SU-DHL-6 (cell line): ENCODE measurements around the gene LSM7.

ENCODE experiments used
- H2AFZ ChIP-seq: fragments of 200-600 bp; sonication (generic); 2 replicates; pipeline ENCODE4 v1.6.1; 2014; ENCODE audit warnings: low read depth, mild to moderate bottlenecking, moderate library complexity, mixed read lengths, antibody characterized with exemption, low read length; ENCODE audit not compliant: severe bottlenecking
- H3F3A ChIP-seq: fragments of 200-600 bp; shearing (Covaris generic); 2 replicates; pipeline ENCODE4 v1.6.0; 2016; ENCODE audit warnings: antibody characterized with exemption, mild to moderate bottlenecking; ENCODE audit not compliant: insufficient read depth
- H3K27ac ChIP-seq: fragments of 200-600 bp; sonication (generic); 2 replicates; pipeline ENCODE4 v1.5.1; 2016; ENCODE audit warnings: low read depth, mild to moderate bottlenecking, low read length, moderate library complexity, mixed read lengths
- H3K27me3 ChIP-seq: fragments of 200-600 bp; sonication (generic), shearing (Covaris generic); 2 replicates; pipeline ENCODE4 v1.6.0; 2014; ENCODE audit warnings: mild to moderate bottlenecking, low read length
- H3K36me3 ChIP-seq: fragments of 200-600 bp; sonication (generic); 2 replicates; pipeline ENCODE4 v1.6.1; 2014; ENCODE audit warnings: mild to moderate bottlenecking, low read length, mixed read lengths
- H3K4me2 ChIP-seq: fragments of 300-600, 200-600 bp; shearing (Covaris generic), sonication (generic); 2 replicates; pipeline ENCODE4 v1.6.0; 2014; ENCODE audit warnings: low read length, low read depth, mild to moderate bottlenecking; ENCODE audit not compliant: poor library complexity, severe bottlenecking
- H3K4me3 ChIP-seq: fragments of 200-600 bp; sonication (generic); 2 replicates; pipeline ENCODE4 v1.5.1; 2014; ENCODE audit warnings: antibody characterized with exemption, low read length, mild to moderate bottlenecking, mixed read lengths; ENCODE audit not compliant: insufficient read depth, poor library complexity, severe bottlenecking
- H3K79me2 ChIP-seq: fragments of 200-600 bp; sonication (generic); 2 replicates; pipeline ENCODE4 v1.6.1; 2014; ENCODE audit warnings: mild to moderate bottlenecking, low read length, moderate library complexity; ENCODE audit not compliant: insufficient read depth
- H3K9ac ChIP-seq: fragments of 200-600 bp; sonication (generic); 2 replicates; pipeline ENCODE4 v1.7.0; 2014; ENCODE audit warnings: mild to moderate bottlenecking, low read length
- H3K9me2 ChIP-seq: fragments of 200-600 bp; sonication (generic); replicated peaks from 2 replicates; pipeline ENCODE4 v1.6.1; 2014; ENCODE audit warnings: low read length; ENCODE audit not compliant: insufficient read depth
- H3K9me3 ChIP-seq: fragments of 200-600 bp; sonication (generic); 2 replicates; pipeline ENCODE4 v1.6.1; 2014; ENCODE audit warnings: low read length, mixed read lengths; ENCODE audit not compliant: insufficient read depth
- H4K20me1 ChIP-seq: fragments of 200-600 bp; sonication (generic); 2 replicates; pipeline ENCODE4 v1.6.1; 2014; ENCODE audit warnings: low read depth, mild to moderate bottlenecking, antibody characterized with exemption, low read length, moderate library complexity, mixed read lengths
- CTCF ChIP-seq: fragments of 200-600 bp; sonication (generic); IDR thresholded peaks from one replicate; pipeline ENCODE4 v1.5.1; 2017; ENCODE audit warnings: antibody characterized with exemption, mild to moderate bottlenecking, low read length, moderate library complexity; ENCODE audit not compliant: insufficient read depth, poor library complexity, severe bottlenecking
- EZH2phosphoT487 ChIP-seq: fragments of 200-600 bp; sonication (generic), shearing (Covaris generic); conservative IDR thresholded peaks from 2 replicates; pipeline ENCODE4 v1.6.1; 2018; ENCODE audit warnings: mild to moderate bottlenecking, antibody characterized with exemption, low read length, moderate library complexity, mixed read lengths

LSM7 gene

DNA sequence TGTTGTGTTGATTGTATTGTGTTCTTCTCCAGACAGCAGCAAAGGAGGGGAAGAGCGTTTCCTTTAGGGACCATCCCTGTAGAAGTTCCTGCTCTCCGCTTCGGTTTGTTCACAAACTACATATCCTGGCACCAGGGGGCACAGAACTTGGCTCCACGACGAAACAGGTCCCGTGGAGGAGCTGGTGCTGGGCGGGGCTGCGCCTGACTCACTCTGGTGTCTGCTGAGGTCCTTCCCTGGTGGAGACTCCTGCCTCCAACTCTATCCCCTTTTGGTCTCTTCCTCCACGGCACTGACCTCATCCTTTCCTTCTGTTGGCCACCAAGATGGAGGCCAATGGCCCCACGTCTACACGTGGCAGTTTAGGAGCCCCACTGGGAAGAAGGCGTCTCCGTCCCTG, 46.4 kb upstream of the LSM7 start:
- Histone ChIP-seq H3K27ac (no peak overlapping the region), H2AFZ (no peak overlapping the region), H3K9me2 (no peaks in the 10 kb centered on the region), H3F3A (no peaks in the 10 kb centered on the region), H3K27me3 (no peaks in the 10 kb centered on the region), H3K79me2 (no peaks in the 10 kb centered on the region), H3K9ac (no peak overlapping the region), H3K36me3 (no peaks in the 10 kb centered on the region), H4K20me1 (no peaks in the 10 kb centered on the region), H3K4me3 (no peak overlapping the region), H3K9me3 (no peaks in the 10 kb centered on the region), H3K4me2 (no peak overlapping the region)
- TF ChIP-seq CTCF (no peak), EZH2phosphoT487 (no peak)

GRCh38 chr19:2372076-2372612, 43.8 kb upstream of the LSM7 start:
- no peak overlapping the region for H3K27ac ChIP-seq
- no peak overlapping the region for H2AFZ ChIP-seq
- no peaks in the 10 kb centered on the region for H3K79me2 ChIP-seq
- H3K9me3 ChIP-seq = no peaks in the 10 kb centered on the region
- no peak overlapping the region for H3K9ac ChIP-seq
- H3K4me3 ChIP-seq = no peak overlapping the region
- no peak for TF ChIP-seq EZH2phosphoT487
- no peak for TF ChIP-seq CTCF
- H3K4me2 ChIP-seq = no peak overlapping the region
- no peaks in the 10 kb centered on the region for H3K36me3 ChIP-seq
- H4K20me1 ChIP-seq = no peaks in the 10 kb centered on the region
- no peaks in the 10 kb centered on the region for H3K9me2 ChIP-seq
- no peaks in the 10 kb centered on the region for H3F3A ChIP-seq
- no peaks in the 10 kb centered on the region for H3K27me3 ChIP-seq

DNA sequence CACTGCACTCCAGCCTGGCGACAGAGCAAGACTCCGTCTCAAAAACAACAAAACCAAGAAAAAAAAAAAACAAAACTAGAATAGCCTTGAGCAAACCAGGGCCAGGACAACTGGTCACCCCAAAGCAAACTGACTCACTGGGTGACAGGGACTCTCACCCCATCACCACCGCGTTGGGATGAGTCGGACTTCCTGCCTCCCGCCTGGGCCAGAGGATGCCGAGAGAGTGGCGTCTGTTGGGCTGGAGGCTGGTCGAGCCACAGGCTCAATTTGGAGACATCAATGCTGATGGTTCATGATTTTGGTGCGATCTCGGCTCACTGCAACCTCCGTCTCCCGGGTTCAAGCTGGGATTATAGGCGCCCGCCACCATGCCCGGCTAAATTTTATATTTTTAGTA, 43.3 kb upstream of the LSM7 start:
- H3K9me3 ChIP-seq = no peaks in the 10 kb centered on the region
- H3K9ac ChIP-seq = no peak overlapping the region
- no peak overlapping the region for H3K4me2 ChIP-seq
- no peak overlapping the region for H3K27ac ChIP-seq
- H2AFZ ChIP-seq = no peak overlapping the region
- H3K36me3 ChIP-seq = no peaks in the 10 kb centered on the region
- H3K4me3 ChIP-seq = no peak overlapping the region
- no peaks in the 10 kb centered on the region for H3F3A ChIP-seq
- TF ChIP-seq CTCF = no peak
- no peak for TF ChIP-seq EZH2phosphoT487
- no peaks in the 10 kb centered on the region for H3K9me2 ChIP-seq
- no peaks in the 10 kb centered on the region for H4K20me1 ChIP-seq
- no peaks in the 10 kb centered on the region for H3K79me2 ChIP-seq
- no peaks in the 10 kb centered on the region for H3K27me3 ChIP-seq
